GM19099 (cell line): ENCODE results near the gene TNS1.

Source experiments
- POLR2A ChIP-seq: IDR thresholded peaks from 3 replicates; pipeline ENCODE4 v1.6.1; 2011; ENCODE audit warnings: low read depth; ENCODE audit not compliant: insufficient read length; ENCODE audit errors: extremely low read depth

TNS1 gene

DNA sequence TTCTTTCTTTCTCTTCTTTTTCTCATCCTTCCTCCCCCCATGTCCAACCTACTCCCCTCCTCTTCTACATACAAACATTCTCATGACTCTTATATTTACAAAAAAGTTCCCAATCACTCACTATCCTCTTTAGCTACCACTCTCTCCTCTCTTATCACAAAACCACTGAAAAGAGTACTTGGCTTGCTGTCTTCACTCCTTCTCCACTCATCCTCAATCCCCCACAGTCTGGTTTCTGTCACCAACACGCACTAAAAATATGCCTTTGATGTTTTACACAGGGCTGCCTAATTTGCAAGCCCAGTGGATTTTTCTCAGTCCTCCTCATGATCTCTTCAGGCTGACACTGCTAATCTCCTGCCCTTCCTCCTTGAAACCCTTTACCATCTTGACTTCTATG, 159.5 kb downstream of the TNS1 start:
- no peak for TF ChIP-seq POLR2A

DNA sequence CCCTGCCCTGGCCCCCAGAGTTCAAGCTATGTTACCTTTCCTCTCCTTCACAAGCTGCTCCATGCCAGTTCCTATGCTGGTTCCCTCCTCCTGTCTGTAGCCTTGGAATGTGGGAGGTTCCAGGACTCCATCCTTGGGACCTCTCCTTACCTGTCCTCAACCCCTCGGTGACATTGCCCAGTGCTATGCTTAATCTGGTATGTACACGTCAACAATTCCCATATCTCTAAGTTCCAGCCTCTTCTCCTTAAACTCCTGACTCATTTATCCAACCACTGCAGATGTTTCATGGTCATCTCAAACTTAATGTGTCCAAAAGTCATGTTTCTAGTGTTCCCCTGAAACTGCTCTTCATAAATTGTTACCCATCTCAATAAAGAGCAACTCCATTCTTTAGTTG, 160.8 kb downstream of the TNS1 start:
- no peak for TF ChIP-seq POLR2A

DNA sequence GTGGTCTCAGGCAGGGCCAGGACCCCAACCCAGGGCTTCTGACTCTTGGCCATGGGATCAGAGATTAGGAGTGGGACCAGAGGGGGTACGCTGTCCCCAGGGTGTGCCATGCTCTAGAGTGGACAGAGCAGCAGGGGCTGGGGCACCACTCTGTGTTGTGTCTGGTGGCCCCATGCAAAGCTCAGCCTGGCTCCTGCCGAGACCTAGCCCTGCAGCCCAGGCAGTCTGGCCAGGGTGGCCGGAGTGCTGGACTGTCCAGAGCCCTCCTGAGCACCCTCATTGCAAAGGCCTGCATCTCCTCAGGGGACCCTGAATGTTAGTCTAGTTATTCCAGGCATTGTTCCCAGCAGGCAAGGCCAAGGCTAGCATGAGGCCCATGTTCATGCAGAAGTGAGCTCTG, 162.3 kb downstream of the TNS1 start:
- no peak for TF ChIP-seq POLR2A

DNA sequence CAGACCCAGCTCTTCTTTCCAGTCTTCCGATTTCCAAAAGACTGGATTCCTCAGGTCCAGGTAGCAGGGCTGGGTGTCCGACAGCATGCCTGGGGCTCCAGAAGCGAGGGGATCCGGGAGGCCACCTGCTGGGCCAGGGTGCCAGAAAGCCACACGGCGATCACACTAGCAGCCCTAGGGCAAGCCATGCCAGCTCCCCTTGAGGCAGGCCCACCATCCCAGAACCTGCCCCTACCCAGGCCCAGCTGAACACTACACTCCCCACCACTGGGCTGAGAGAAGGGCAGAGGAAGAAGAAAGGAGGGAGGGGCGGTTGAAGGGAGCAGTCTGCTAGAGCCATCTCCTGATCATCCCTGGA, 163.1 kb downstream of the TNS1 start:
- no peak for TF ChIP-seq POLR2A

DNA sequence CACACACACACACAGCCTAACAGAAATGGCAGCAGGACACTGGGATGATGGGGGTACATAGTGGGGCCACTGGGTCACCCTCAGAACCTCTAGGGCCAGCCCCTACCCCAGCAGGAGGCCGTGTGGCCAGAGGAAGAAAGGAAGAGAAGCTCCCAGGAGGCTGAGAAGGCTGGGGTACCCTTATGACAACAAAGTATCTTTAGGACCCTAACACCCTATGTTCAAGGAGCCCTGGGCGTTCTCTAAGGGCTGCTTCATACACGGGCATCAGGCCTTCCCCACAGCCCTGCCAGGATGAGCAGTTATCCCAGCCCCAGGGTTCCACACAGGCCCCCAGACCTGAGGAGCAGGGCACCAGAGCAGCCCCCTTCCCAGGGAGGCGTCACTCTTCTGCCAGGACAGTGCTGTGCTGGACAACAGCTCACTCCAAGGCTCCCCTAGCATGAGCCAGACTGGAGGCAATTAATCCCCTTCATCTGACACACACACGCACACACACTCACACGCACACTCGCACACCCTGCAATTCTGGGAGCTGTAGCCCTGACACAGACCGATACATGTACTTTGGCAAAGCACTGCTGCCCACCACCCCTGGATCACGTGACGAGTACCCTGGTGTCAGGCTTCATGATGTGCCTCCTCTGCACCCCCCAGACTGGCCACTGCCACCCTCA, 163.6 kb downstream of the TNS1 start:
- no peak for TF ChIP-seq POLR2A

DNA sequence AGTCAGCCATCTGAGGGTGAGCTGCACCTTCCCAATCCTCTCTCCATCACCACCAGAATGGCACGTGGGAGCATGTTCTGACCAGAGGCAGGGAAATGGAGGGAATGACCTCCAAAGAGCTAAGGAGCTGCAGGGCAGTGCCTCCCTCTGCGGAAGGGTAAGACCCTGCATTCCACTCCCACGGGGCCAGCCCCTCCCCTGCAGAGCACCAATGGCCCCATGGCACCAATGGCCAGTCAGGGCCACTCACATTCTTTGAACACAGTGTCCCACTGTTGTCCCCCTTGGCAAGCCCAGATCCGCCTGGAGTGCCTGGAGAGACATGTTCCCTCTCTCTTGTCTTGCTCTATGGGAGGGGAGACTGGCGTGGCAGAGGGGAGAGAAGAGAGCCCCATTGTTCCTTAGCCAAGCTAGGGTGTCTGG, 164.4 kb downstream of the TNS1 start:
- no peak for TF ChIP-seq POLR2A

DNA sequence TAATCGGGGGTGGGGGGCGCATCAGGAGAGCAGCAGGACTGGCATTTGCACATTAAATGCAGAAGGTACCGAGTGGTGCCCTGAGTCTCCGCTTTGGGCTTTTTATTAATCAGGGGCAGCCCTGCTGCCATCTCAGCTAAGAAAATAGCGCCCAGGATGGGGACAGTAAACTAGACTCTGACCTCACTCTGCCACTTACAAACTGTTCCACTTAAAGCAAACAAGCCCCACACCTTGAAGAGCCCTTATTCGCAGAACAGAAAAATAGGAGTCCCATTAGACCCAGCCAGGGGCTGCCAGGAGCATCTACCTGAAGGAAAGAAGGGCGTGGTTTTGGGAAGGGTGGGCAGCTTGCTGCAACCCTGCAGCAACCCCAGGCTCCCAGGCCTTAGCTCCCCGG, 165.3 kb downstream of the TNS1 start:
- TF ChIP-seq POLR2A, result no peak

DNA sequence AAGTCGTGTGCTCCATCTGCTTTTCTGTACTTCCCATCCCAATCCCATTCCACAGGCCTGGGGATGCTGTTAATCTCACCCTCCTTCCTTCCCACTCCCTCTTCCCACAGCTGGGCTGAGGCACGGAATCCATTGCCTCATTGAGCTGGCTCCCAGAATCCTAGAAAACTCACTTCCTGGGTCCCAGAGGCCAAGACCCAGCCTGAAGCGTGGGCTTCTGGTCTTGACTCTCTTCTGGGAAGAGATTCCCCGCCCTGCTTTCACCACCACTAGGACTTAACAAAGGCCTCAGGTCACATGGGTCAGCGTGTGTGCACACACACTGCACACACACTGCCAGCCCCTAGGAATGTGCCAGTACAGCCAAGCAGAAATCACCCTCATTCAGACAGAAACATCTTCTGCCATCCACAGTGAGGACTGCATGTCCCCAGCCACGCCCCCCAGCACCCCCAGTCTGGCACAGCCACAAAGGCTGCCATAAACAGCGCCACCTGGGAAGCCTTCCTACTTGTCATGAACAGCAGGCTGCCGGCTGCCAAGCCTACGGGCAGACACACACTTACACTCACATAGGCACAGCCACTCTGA, 165.8 kb downstream of the TNS1 start:
- TF ChIP-seq POLR2A, result no peak

DNA sequence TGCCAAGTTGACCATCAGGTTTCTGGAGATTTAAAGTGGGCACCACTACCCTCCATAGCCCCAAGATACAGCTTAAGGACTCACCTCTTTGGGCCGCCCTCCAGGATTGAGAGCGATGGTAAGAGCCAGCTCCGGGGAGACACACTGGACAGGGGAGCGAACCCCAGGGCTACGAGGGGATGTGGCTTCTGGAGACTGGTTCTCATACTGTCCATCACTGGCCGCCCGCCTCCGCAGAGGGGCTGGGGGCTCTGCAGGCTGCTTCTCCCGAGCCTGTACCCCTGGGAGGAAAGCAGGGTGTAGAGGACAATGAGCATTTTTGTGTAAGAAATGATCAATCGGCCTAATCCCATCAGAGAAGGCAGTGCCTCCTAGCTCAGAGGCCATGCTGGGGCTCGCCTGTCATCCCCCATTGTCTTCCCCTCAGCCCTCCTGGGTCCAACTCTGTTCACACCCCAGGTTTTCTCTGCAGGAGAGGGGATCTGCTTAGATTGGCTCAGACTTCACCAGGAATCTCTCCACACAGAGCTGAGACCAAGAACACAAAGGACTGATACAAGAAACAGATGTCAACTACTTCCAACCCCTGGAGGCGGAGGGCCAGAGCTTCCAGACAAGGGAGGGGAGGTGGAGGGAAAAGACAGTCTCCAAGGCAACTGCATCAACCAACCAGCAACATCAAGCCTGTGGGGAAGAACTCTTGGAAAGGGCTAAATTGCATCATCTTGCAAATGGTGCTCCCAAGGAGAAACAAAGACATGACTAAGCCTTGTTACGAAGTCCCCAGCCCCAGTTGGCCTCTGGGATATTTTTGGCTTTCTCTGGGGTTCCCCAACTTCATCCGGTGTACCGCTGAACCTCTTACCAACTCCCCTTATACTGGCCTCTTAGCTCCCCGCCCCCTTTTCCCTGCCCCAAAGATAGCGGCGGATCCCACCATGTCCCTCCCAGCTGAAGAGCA, 166.6 kb downstream of the TNS1 start:
- no peak for TF ChIP-seq POLR2A

DNA sequence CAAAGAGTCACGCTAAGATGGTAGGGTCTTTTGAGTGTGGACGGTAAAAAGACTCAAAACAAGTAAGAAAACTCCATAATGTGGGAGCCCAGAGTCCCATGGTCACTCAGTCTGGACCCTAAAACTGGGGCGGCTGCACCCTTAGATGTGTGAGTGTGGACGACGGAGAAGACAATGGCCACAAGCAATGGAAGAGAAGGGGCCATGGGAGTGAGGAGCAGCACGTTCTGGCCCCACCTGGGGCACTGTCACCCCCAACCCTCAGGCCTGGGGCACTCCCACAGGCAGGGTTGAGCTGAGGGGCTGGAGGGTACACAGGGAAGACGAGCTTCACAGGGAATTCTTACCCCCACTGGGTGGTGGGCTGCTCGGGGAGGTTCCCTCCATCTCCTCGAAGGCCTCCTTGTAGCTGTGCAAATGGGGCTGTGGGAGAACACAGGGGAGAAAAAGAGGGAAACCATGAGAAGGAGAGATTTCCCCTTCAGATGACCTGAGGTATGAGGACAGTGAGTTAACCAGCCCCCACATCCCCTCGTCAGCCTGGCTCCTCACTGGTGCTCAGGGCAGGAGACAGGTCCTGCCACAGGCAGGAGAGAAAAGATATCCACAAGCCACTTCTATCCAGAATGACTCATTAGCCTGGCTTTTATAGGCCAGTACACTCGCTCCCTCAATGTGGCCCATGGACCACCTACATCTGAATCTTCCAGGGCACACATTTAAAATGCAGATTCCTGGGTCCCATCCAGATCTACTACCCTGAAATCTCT, 167.9 kb downstream of the TNS1 start:
- TF ChIP-seq POLR2A, result no peak

DNA sequence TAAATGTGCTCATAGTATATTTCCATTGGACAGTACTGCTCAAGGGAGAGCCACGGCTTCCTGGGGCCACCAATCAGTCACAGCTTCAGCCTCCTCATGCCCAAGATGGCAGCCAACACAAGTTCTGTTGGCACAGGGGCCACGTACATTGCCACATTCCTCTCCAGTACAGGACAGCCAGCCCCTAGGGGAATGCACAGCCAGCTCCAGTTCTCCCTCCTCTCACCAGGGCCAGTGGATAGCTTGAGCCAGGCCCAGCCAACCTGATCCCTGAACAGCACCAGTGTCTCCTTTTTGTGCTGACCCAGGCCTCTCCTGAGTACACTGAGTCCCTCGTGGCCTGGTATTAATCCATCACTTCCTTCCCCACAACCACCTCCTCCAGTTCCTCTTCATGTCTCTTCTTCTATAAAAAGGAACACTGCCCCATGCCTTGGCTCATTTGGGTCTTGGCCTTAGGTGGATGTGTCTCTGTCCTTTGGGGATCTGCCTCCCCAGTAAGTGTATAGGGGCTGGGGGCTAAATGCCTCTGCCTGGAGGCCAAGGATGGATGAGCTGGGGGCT, 168.7 kb downstream of the TNS1 start:
- TF ChIP-seq POLR2A, result no peak

DNA sequence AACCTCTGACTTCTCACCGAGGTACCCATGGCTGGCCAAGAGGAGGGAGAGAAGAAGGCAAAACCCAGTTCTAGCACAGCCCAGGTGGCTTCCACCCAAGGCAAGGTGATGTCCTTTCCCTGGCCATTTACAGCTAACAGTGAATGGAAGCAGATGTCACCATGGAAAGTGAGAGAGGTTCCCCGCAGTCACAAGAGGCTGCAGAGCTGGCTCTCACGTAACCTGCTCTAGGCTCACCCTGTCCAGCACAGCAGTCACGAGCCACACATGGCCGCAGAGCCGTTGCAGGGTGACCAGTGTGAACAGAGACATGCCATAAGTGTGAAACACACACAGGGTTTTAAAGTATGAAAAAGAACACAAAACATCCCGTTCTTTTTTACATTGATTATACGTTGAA, 169.4 kb downstream of the TNS1 start:
- TF ChIP-seq POLR2A, result no peak

DNA sequence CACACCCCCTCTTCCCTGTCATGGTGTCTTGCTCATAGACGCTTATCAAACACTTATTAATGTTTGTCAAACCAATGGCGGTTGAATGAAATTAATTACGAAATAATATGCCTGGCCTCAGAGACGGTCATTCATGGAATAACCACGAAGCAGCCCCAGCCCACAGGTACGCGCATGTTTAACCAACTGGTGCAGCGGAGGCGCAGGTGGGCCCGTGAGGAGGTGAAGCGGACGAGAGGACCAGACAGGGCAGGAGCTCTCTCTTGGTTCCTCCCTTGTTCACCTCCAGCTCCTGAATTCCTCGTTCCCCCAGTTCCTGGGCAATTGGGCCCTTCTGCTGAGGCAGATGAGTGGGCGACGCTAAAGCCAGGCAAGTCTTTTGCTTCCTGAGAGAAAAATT, 169.8 kb downstream of the TNS1 start:
- TF ChIP-seq POLR2A, result no peak

DNA sequence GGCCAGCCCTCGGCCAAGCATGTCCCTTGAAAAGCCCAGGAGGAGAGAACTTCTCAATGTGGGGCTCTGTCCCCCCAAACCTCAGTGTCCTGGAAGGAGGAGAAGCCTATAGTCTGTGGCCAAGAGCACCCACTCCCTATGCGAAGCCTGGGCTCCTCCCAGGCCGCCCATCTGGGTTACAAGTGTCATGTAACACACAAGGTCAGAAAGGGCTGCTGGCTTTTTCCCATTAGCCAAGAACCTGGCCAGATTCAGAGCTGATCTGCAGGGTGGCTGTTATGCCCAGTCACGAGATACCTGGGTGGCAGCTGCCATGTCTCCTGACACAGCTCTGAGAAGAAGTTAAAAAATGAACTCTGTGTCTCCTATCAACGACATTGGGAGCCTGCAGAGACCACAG, 170.7 kb downstream of the TNS1 start:
- TF ChIP-seq POLR2A, result no peak

DNA sequence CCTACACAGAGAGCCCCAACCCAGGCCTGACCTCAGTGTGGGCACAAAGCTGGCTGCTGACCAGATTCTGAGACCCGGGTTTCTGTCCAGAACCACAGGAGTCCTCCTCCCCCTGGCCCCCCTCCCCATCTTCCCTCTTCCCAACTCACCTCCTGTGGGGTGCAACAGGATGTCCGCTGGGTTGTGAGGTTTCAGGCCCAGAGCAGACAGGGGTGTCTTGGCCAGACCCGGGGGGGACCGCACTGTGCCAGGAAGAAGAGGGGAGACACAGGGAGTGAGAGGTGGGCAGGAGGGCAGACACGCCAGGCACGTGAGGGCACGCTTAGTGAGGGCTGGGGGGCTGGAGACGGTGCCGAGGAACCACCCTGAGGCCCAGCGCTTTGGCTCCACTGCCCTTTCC, 171.5 kb downstream of the TNS1 start:
- no peak for TF ChIP-seq POLR2A
